HG02852 (cell line): ENCODE measurements around the gene IQGAP2.
"Not testable (repeated sequence)": the region's sequence is repeated elsewhere in the genome, so short reads cannot be mapped to it uniquely, and the experiment has no call there.

ENCODE experiments used
- ATAC-seq: cut with Tn5 transposase; IDR thresholded peaks from one replicate; pipeline ENCODE4 v1.9.1; 2021; ENCODE audit warnings: mild to moderate bottlenecking, moderate library complexity; ENCODE audit not compliant: unreplicated experiment

Gene IQGAP2

DNA sequence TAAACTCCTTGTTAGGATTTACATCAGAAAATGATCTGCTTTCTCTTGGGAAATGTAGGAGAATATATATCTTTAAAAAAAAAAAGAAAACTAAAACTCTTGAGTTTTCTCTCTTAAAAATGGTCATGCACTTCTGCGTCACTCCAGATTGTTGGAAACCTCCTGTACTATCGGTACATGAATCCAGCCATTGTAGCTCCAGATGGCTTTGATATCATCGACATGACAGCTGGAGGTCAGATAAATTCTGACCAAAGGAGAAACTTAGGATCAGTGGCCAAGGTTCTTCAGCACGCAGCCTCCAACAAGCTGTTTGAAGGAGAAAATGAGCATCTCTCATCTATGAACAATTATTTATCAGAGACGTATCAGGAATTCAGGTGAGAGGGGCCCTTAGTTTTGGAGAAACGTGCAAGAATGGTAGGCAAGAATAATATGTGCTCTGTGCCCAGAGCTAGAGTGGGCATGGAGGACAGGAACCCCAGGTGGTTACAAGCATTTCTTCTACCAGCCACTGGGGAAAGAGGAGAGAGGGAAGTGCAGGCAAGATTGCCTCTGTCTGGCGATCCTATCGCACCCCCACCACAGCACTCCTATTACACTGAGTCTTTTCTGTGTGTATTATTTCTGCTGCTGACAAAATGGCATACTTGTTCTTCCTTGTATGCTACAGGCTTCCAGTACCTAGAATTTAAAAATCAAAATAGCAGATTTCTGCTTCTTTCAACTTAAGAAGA is 271.4 kb downstream of the IQGAP2 start:
- no peak for ATAC-seq

DNA sequence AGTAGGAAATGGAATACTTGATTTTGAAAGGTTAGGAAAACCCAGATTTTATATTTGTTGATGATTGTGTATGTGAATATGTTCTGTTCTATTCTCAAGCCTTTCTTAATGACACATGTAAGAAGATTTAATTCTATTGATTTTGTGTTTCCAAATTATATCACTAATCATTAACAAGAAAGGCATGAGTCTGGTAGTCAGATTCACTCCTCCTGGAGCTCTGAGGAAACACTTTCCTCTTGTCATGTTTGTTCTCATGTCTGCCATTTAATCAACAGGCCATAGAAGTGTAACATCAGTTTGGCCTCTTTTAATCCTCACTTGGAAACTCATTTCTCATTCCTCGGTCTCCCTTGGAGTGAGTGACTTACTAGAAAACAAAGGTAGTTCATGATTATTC is 272.3 kb downstream of the IQGAP2 start:
- ATAC-seq = no peak

DNA sequence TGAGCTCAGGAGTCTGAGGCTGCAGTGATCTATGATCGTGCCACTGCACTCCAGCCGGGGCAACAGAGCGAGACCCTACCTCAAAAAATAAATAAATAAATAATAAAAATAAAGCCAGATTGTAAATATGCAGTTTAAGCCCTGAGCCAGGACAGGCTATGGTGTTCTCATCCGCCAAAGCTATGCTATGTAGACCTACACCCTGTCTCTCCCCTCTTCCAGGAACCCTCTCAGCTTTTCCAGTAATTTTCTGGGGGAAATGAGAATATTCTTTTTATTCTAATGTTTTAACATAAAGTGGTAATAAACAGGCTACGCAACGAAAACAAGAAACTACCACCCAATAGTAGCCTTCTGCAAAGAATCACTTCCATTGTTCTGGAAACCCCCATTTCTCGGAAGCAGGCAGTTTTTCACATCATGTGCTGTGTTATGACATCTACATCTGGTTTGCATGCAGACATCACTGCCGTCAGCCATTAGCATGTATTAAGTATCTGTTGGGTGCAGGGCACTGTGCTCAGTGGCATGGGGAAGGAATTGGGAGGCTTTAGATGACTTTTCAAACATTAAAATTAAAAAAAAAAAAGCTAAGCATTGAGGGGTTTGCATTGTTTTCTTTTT is 274.9 kb downstream of the IQGAP2 start:
- no peak for ATAC-seq

DNA sequence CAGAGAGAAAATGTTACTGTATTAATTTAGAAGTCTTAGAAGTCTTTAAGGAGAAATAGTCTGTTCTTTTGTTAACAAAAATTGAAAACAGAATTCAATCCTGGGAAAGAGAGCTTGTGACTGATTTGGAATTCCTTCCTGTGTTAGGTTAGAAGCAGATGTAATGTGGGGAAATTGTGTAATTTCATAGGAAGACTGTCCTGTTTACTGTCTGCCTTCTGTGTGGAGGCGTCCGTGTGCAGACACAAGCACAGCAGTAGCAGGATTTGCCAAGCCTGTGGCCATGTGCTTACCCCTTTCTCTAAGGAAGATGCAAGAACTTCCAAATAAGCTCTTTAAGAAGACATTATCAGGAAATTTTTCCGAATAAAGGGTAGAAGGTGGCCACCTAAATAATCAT is 276.1 kb downstream of the IQGAP2 start:
- no peak for ATAC-seq

DNA sequence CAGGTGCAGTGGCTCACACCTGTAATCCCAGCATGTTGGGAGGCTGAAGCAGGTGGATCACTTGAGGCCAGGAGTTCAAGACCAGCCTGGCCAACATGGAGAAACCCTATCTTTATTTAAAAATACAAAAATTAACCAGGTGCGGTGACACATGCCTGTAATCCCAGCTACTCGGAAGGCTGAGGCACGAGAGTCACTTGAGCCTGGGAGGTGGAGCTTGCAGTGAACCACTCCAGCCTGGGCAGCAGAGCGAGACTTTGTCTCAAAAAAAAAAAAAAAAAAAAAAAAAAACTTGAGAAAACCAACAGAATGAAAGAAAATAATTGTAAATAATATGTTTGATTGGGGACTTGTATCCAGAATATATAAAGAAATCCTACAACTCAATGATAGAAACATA is 277.7 kb downstream of the IQGAP2 start:
- ATAC-seq = not testable (repeated sequence)

DNA sequence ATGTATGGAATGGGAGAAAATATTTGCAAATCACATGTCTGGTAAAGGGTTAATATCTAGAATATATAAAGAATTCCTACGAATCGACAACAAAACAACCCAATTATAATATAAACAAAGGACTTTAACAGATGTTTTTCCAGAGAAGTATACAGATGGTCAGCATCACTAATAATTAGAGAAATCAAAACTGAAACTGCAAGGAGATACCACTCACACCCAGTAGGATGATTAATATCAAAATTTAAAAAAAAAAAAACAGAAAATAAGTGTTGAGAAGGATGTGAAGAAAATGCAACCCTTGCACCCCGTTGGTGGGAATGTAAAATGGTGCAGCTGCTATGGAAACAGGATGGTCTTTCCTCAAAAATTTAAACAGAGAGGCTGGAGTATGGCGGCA is 278.2 kb downstream of the IQGAP2 start:
- no peak for ATAC-seq

DNA sequence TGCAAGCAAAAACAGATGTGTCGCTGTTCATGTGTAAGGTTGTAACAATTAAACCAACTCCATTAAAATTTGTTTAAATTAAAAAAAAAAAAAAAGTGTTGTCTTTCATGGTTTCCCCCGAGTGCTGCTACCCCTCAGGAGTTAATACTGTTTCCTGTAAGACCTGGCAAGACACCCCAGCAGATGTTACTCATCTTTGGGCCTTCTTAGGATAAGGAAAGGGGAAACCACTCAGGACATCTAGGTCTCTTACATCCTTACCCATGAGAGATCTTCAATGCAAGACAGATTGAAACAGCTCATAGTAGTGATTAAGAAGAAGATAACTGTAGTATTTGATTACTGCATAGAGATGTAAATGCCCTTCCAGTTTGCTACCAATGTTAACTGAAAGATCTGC is 279.3 kb downstream of the IQGAP2 start:
- ATAC-seq = no peak

DNA sequence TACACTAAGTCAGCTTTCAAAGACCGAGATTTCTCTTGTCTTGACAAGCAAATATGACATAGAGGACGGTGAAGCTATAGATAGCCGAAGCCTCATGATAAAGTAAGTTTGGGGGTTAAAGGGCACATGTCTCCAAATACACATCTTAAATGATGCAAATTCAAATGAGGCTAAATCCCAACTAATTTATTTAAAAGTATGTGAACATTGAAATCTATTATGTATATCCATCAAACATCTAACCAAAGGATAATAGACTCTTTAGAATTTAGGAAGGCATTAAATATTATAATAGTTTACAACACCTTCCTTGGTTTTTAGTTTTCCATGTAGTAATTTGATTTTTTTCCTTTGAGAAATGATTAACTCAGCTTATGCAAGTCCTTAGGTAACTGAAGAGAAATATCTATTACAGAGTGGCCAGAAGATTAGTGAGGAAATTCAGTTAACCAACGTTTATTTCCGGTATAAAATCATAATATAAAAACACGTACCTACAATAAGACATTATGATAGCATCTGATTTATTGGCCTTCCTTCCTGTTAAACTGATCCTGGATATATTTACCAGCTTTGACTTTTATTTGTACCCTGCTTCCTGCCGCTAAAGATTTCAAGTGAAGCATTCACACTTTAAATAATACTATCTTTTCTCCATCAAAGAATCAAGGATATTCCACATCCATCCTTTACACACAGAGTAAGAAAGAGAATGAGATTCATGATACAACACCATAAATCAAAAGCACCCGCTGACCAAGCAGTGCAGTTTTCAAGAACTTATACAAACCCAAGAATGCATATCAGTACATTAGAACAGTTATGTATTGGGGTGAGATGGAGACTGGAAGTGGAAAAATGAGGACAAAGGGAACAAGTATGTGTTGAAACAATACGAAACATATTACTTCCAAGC is 281.0 kb downstream of the IQGAP2 start:
- ATAC-seq = no peak

DNA sequence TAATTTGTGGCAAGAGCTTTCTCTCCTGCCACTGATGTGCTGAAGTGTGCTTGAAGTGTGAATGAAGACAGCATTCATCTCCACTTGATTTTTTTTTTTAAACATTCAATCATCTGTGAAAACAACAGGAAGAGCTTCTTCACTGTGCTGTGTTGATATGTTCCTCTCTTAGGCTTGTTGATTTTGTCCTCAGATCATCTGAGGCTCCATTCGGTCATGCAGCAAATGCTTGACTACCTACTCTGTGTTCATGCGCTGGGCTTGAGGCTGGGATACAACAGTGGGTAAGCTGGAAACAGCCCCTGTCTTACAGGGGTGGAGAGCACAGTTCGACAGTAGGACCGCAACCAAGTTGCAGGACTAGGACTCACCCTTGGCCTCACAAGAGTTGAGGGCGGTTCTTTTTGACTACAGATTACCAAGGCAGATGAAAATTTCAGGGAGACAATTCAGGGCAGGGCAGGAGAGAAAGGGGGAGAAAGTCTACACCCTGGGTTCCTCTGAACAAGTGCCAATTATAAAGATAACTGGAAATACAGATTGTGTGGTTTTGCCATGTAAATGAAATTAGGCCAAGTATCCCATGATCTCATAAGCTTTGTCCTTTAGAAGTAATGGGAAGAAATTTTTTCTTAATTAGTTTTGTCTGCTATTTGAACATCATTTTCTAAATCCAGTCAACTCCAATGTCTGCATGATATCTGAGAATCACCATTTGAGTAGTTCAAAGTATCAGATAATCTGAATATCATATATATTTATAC is 281.9 kb downstream of the IQGAP2 start:
- ATAC-seq = no peak

DNA sequence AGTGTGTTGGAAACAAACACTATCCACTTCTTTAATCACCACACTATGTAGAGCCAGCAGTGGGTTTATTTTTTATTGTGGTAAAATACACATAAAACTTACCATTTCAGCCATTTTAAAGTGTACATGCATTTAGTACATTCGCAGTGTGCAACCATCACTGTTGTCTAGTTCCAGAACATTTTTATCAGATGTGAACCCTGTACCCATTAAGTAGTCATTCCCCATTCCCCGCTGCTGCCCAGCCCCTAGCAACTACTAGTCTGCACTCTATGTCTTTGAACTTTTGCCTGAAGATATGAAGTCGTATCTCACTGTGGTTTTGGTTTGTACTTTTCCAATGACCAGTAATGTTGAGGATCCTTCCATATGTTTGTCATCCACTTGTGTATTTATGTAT is 282.6 kb downstream of the IQGAP2 start:
- no peak for ATAC-seq

DNA sequence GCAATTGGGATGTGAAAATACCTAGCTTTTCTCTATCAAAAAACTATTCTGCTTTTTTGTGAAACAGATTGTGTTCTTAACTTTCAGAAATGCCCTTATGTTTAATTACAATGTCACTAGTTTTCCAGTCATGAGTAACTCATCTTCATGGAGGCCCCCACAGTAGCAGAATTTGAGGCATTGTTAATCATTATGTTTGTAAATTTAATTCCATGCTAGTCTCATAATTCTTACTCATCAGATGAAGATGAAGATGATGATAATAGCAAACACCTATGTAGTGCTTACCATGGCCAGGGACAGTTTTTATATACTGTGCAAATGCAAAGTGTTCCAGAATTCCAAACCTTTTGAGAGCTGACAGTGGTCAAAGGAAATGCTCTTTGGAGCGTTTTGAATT is 285.1 kb downstream of the IQGAP2 start:
- no peak for ATAC-seq

DNA sequence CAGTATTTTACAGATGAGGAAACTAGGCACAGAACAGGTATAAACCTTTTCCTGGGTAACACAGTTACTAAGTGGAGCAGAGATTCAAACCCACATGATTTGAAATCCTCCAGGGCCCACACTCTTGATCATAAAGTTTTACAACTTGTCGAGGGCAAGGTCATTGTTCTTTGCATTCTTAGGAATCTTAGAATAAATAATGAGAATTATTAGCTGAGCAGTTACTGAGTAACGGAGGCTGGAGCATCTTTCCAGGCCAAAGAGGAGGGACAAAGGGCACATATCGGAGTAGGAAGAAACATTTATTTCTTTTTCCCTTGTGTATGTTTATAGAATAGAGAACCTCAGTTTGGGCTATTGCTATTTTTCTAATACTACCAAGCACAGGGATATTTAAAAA is 285.8 kb downstream of the IQGAP2 start:
- ATAC-seq = no peak

DNA sequence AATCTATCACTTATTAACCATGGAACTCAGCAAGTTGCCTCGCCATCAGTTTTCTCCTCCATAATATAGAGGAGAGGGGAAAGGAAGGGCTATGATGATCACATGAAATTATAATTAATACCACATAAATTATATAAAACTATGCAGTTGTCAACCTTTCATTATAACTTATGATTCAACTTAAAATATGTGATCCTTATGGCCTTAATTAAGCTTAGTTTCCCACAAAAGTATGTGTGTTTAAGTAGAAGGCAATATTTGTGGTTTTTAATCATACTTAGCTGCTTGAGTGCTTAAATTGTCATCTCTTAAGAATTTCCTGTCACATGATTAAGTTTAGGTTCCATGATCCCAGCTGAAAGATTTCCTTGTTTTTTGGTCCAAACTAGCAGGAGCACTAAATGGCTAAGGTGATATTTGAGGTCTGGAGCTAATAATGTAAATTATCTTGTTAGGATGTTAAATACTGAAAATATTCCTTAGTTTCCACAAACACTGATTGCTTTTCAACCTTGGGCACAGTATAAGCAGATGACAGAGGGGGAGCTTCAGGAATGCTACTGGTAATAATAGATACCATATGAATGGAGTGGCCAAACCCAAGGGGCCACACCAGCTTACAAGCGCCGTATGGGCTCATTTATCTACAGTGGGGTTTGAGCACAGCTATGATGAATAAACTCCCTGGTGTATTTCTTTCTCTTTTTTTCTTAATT is 286.4 kb downstream of the IQGAP2 start:
- no peak for ATAC-seq

DNA sequence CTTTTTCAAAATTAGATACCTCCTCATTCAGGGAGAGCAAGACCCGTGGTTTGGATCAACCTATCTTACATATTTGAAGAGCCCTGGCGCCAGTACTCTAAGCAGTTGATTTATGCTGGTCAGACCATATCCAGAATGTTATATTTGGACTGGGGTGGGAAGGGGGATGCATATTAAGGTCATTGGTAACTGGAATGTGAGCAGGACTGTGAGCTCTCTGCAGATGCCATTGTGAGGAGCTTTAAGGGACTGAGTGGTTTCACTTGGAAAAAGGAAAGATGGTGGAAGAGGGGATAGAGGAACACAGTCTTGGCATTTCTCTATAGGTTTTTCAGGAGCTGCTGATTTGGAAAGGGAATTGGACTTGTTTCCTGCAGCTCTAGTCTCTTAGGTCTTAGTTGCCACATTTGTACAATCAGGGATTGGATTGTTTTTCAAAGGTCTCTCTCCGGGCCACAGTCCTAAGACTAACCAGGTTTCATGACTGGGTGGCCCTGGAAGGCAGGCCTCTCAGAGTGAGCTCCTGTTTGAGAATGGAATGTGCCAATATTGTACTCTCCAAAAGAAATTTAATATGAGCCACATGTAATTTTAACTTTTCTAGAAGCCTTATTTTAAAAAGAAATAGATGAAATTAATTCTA is 287.1 kb downstream of the IQGAP2 start:
- ATAC-seq = no peak

DNA sequence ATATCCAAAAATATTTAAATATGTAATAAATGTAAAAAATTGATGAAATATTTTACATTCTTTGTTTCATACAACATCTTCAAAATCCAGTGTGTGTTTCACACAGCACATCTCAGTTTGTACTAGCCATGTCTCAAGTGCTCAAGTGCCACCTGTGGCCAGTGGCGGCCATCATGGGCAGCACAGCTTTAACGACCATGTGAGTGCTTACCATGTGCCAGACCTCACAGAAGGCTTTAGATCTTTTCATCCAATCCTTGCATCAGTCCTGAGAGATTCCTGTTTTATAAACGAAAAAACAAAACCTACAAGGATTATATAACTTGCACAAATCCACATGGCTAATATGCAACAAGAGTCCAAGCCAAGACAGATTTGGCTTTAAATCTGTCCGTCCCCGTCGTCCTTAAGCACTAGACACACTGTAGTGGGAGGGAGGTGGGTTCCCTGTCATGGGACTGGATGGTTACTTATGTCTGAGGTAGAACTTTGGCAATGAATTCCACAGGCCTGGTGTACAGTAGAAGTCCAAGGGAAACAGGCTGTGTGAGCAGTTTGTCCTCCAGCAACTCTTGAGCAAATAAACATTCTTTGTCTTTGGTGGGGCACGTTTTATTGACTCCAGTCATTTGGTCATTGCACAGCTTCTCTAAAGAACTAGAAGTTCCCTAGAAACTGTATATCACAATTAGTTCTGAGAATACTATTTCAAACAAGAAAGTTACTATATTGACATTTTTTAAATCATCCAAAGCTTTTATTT is 287.8 kb downstream of the IQGAP2 start:
- ATAC-seq = no peak

DNA sequence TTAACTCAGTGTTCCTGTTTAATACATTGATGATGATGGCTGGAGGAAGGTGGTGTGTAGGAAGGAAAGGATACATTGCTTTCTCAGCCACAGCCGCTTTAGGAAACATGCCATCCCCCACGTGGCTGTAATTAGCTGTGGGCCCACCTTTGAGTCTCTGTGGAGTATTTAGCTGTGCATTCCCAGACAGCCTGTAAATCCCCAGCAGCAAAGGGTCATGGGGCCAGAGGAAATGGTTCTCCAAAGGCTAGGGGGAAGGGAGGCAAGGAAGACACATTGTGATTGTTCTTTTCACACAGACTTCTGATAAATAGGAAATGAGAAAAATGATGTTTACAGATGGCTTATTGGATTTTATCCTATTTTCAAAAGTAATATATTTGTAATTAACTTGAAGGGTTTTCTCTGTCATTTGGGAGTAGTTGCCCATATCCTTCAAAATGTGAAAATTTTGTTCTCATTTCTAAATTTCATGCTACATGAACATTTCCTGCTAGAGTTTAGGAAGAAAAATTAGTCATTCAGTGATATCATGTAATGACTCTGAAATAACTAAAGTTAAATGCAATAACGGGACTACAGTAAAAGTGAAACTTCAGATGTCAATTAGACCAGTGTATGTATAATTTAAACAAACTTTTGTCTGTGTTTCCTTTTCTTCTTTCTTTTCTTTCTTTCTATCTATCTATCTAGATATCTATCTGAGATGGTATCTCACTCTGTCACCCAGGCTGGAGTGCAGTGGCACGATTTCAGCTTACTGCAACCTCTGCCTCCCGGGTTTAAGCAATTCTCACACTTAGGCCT is 288.6 kb downstream of the IQGAP2 start:
- peak; percentile 68 for ATAC-seq

DNA sequence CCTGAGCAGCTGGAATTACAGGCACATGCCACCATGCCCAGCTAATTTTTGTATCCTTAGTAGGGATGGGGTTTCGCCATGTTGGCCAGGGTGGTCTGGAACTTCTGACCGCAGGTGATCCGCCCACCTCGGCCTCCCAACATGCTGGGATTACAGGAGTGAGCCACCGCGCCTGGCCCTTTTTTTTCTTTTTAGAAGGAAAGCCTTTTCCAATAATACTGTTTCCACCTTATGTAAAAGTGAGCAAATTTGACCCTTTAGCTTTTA is 289.1 kb downstream of the IQGAP2 start:
- peak; percentile 5 for ATAC-seq

DNA sequence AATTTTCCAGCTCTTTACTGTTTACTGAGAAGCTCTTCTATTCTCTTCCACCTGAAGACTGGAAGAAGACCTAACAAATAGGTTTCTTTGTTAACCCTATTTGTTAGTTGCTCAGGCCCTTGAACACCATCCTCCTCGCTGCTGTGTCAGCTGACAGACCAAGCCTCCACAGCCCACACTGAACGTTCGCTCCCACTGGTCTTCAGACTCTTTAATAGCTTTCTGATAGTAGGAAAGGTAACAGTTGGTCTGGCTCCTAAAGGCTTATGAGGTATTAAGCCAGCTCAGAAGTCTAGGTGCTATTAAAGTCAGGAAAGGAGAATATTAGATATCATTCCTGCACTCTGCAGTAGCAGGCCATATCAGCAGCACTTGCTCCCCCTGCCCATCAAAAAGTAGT is 289.6 kb downstream of the IQGAP2 start:
- ATAC-seq = no peak

DNA sequence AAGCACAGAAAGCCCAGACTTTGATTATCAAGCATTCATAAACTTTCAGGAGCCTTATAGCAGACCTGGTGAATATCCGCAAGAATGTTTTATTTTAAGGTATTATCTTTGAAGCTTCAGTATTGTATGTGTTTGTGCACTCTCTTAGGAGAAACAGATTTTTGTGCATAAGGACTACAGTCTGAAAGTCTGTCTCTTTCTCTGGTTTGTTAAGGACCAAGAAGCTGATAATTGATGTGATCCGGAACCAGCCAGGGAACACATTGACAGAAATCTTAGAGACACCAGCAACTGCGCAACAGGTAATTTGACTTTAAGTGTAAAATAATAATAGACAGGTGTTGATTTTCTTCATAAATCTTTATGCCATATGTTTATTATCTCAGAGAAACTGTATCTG is 290.1 kb downstream of the IQGAP2 start:
- no peak for ATAC-seq
